Glomerular visceral epithelial cell (primary cell): ENCODE measurements around the gene TRAPPC2.

Experiments
- DNase-seq: peaks from one replicate; pipeline ENCODE4 v3.0.0-alpha.2; 2016; ENCODE audit errors: extremely low spot score

Gene TRAPPC2

DNA sequence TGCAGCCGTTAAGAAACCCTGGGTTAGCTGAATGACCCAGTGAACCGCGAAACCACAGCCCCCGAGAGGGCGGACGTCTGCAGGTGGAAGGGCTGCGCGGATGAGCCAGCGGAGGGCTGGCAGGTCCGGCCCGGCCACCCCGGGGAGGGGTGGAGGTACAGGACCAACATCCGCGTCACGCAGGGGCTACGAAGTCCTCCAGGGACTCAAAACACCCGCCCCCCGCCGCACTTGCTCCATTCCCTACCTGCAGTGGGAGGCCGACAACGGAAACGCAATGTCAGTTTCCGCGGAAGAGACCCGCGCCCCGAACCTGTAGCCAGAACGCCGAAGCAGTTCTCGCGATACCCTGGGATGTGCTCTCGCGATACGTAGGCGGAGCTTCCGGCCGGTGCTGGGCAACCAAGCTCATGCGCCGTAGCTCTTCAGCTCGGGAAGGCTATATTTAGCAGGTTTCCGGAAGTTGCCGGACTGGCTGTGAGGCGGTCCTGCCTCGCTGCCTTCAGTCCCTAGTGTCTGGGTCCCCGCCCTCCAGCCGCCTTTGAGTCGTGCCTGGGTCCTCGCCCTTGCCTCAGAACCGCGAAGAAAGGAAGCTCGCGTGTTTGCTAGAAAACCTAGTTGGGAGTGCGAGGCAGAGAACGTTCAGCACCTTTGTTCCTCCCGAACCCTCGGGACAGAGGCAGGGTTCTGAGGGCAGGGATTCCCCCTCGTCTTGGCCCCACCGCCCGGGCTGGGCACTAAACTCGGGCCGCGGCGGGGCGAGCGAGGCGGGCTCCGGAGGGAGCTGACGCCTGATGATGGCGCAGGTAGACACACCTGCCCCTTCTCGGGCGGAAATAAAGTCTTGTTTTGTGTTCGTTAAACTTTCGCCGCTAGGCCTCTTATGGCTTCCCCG, at the start of gene TRAPPC2, which contains the start of gene OFD1:
Gene TRAPPC2 (minus strand): TSS at position 343 of the 895 bp plus-strand sequence. CDS start 14,657 bp downstream, outside the sequence.
Gene OFD1 (plus strand): TSS at position 471 of the 895 bp plus-strand sequence. CDS start 324 bp downstream, at position 795.
- DNase-seq: peak; percentile 94

- no peak for DNase-seq
Measured at GRCh38 chrX:13780868-13781427, 46.5 kb upstream of the TRAPPC2 start.

DNA sequence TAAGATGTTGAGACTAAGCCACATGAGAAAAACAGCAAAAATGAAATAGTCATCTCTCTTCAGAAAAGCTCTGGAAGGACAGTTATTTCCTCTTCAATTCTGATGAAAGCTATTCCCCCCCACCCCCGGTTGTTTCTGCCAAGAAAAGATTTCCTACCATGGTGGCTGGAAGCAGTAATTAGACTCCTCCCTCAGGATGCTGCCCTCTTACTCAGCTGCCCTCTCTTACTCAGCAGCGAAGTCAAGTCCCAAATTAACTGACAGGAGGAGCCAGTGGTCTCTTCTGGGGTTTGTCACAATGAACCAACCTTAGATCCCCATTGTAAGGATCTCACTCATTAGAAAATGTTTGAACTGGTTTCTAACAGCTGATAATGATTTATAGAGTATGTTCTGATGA, 44.5 kb upstream of the TRAPPC2 start:
- DNase-seq: peak; percentile 13

GRCh38 chrX:13776387-13776786, 42.0 kb upstream of the TRAPPC2 start:
- DNase-seq: no peak

DNA sequence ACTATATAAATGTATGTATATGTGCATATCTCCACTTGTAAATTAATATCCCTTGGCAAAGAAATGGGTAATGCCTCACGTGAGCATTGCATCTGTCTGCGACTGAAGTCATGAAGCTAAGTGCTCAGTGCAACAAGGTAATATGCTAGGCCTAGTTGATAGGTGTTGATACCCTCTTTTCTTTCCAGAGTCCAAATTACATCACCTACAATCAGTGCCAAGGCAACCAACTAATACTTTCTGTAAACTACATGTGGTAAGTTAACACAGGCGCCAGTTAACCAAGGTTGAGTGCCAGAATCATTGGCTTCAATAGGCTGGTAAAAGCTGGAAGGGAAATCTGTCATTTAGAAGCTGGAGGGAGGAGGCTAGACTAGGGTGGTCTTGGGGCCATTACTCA, 41.4 kb upstream of the TRAPPC2 start:
- no peak for DNase-seq

GRCh38 chrX:13774696-13775095, 40.3 kb upstream of the TRAPPC2 start:
- no peak for DNase-seq

- DNase-seq: no peak
Measured at GRCh38 chrX:13770013-13770535, 35.7 kb upstream of the TRAPPC2 start.

GRCh38 chrX:13768939-13769338, 34.5 kb upstream of the TRAPPC2 start:
- DNase-seq: no peak

DNA sequence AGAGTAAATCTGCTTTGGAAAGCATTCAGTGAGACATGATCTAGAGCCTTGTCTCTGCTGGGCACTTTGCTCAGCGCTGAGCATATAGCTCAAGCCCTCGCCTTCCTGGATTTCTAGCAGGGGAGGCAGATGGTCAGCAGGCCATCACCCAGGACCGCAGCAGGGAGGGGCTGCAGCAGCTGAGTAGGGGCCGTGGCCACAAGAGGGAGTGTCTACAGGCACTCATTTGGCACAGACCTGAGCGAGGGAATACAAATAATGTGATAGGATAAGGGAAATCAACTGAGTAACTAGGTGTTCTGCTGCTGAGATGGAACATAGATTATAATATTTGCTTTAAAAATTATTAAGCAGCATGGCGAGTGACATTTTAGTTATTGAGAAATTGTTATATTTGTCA, 30.3 kb upstream of the TRAPPC2 start:
- DNase-seq: no peak

GRCh38 chrX:13764281-13764680, 29.9 kb upstream of the TRAPPC2 start:
- DNase-seq: no peak

- DNase-seq: no peak
Measured at GRCh38 chrX:13763489-13763888, 29.1 kb upstream of the TRAPPC2 start.

DNA sequence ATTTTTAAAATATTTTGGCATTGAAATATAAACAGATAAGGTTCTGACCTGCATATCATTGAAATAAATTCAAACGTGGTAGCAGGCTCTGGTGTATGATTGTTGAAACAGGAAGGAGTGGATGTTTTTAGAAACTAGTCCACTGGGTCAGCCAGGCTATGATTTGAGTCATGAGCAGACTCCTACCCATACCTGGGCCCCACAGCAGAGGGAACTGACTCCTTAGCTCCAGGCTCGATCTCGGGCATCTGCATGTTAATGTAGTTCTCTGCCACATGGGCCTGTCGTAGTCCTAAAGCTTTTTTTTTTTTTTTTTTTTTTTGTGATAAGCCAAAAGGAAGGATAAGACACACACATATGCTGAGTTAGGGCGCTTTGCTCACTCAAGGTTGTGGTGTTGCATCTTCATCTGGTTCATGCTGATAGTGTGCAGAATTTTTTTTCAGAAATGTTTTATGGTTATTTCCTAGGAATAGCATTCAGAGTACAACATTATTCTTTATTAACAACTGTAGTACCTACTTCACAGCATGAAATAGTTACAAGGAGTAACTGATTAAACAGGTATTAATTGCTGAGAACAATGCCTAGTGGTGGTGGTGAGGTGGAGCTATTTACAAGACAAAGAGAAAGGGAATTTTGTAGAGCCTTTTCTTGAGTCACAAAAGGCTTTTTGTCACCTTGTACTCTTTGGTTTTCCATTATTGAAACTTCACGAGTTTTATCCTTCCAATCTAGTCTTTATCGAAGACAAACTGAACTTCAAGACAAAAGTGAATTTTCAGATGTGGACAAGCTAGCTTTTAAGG, 27.4 kb upstream of the TRAPPC2 start:
- no peak for DNase-seq

DNA sequence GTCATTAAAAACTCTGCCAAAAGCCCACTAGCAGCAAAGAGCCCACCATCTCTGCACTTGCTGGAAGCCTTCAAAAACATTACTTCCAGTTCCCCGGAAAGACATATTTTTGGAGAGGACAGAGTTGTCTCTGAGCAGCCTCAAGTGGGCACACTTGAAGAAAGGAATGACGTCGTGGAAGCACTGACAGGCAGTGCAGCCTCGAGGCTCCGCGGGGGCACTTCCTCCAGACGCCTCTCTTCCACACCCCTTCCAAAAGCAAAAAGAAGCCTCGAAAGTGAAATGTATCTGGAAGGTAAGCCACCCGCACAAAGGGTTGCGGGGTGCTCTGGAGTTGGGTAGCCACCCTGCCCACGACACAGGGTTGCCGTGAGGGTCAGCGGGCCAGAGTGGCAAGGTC, 26.0 kb upstream of the TRAPPC2 start:
- no peak for DNase-seq

GRCh38 chrX:13759152-13759718, 24.8 kb upstream of the TRAPPC2 start:
- DNase-seq: no peak

GRCh38 chrX:13756381-13756780, 22.0 kb upstream of the TRAPPC2 start:
- DNase-seq: no peak

DNA sequence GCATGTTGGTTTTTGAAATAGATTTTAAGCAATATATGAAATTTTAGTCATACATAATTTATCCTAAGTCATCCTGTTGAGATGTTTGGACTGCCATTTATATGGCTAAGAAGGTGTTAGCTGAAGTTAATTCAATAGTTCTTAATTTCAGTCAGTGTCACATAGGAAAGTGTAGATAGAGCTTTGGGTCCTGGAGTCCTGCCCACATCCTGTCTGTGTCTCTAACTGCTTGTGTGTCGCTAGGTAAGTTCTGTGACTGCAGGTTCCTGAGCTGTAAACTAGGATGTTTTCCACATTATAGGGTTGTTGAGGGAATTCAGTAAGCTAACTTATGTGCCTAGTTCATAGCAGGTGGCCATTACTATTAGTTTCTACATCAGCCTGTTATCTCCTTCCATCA, 20.8 kb upstream of the TRAPPC2 start:
- DNase-seq: no peak

- no peak for DNase-seq
Measured at GRCh38 chrX:13754765-13755164, 20.3 kb upstream of the TRAPPC2 start.

- no peak for DNase-seq
Measured at GRCh38 chrX:13752646-13753045, 18.2 kb upstream of the TRAPPC2 start.

GRCh38 chrX:13752141-13752540, 17.7 kb upstream of the TRAPPC2 start:
- DNase-seq: no peak

GRCh38 chrX:13750812-13751211, 16.4 kb upstream of the TRAPPC2 start:
- no peak for DNase-seq

- peak; percentile 35 for DNase-seq
Measured at GRCh38 chrX:13750204-13750603, 15.8 kb upstream of the TRAPPC2 start.

DNA sequence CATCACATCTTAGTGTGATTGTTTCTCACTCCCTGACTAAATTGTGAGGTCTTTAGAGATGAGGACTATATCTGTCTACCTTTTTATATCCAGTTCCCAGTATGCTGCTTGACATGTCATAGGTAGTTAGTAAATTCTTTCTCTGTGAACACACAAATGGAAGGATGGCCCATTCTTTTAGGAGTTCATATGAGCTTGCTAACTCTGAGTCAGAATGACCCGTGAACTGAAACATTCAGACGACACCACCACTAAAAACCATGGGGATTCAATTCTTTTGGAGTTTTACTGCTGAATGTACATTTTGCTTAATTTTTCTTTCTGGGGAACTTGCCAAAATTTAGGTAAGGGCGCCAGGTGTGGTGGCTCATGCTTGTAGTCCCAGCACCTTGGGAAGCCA, 14.1 kb upstream of the TRAPPC2 start:
- no peak for DNase-seq
